Measurements from ENCODE around the gene SLC28A3.

GRCh38 chr9:84386753-84387152 is 46.2 kb upstream of the SLC28A3 start:
- TF ChIP-seq, protein P1, sequence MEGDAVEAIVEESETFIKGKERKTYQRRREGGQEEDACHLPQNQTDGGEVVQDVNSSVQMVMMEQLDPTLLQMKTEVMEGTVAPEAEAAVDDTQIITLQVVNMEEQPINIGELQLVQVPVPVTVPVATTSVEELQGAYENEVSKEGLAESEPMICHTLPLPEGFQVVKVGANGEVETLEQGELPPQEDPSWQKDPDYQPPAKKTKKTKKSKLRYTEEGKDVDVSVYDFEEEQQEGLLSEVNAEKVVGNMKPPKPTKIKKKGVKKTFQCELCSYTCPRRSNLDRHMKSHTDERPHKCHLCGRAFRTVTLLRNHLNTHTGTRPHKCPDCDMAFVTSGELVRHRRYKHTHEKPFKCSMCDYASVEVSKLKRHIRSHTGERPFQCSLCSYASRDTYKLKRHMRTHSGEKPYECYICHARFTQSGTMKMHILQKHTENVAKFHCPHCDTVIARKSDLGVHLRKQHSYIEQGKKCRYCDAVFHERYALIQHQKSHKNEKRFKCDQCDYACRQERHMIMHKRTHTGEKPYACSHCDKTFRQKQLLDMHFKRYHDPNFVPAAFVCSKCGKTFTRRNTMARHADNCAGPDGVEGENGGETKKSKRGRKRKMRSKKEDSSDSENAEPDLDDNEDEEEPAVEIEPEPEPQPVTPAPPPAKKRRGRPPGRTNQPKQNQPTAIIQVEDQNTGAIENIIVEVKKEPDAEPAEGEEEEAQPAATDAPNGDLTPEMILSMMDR (IDR thresholded peaks at IDR 0.05; ENCODE audit: insufficient read depth, low read length): no peak
- TF ChIP-seq GABPA (IDR thresholded peaks at IDR 0.05; ENCODE audit: low read depth) (no peak), POLR2AphosphoS5 (IDR thresholded peaks at IDR 0.05; ENCODE audit: low read depth) (no peak), SPI1 (IDR thresholded peaks at IDR 0.05; ENCODE audit: borderline replicate concordance, low read depth) (no peak), REST (IDR thresholded peaks at IDR 0.05; ENCODE audit: insufficient replicate concordance, low read depth) (no peak)

All from HL-60 (cell line).